Medulla oblongata (tissue), 1 donor: ENCODE measurements around the gene MYO18B.

Source experiments
- DNase-seq: peaks from one replicate; pipeline ENCODE4 v3.0.0-alpha.2; 2015; ENCODE audit errors: extremely low spot score

Gene MYO18B

DNA sequence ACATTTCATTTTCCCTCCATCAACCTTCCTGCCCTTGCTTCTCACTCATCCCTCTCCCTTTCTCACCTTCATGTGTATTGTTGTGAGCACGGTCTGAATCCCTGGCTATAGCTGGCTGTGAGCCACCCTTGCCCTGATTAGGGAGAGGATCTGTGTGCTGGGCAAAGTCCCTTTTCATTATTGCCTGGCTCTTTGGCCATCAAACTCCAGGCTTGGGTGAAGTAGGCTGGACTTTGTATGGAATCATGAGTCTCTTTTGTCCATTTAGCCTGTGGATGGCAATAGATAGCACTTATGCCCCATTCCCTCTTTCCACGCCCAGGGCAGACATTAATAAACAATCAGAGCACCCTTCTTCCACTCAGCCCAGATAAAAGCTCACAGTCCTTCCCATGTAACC lies 6.7 kb downstream of the MYO18B start:
- DNase-seq, result no peak

- DNase-seq, result no peak
These were observed 7.6 kb downstream of the MYO18B start for GRCh38 chr22:25749420-25750169.

DNA sequence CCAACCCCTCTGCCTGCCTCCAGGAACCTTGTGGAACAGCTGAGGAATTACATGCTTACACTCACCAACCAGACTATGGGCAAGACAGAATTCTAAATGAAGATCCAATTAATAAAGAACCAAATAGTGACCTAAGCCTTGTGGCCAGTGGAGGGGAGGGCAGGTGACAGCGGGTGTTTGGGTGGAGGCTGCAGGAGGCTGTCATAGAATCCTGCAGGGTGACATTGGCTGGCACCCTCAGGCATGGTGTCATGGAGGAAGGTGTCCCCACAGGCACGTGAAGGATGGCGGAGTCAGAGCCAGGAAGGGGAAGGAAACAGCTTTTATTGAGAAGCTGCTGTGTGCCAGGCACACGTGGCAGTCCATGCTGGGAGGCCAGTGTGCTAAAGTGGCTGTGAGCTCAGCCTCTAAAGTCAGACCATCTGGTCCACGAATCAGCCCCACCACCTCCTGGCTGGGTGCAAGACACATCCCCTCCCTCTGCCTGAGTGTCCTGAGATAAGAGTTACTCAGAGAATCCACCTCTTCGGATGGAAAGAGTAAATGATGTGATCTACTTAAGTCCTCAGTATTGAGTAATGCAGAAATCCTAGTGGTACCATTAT lies 8.7 kb downstream of the MYO18B start:
- no peak for DNase-seq

GRCh38 chr22:25751174-25751581 lies 9.2 kb downstream of the MYO18B start:
- no peak for DNase-seq

GRCh38 chr22:25752615-25753214 lies 10.7 kb downstream of the MYO18B start:
- DNase-seq, result no peak

GRCh38 chr22:25753252-25753651 lies 11.3 kb downstream of the MYO18B start:
- DNase-seq, result no peak

DNA sequence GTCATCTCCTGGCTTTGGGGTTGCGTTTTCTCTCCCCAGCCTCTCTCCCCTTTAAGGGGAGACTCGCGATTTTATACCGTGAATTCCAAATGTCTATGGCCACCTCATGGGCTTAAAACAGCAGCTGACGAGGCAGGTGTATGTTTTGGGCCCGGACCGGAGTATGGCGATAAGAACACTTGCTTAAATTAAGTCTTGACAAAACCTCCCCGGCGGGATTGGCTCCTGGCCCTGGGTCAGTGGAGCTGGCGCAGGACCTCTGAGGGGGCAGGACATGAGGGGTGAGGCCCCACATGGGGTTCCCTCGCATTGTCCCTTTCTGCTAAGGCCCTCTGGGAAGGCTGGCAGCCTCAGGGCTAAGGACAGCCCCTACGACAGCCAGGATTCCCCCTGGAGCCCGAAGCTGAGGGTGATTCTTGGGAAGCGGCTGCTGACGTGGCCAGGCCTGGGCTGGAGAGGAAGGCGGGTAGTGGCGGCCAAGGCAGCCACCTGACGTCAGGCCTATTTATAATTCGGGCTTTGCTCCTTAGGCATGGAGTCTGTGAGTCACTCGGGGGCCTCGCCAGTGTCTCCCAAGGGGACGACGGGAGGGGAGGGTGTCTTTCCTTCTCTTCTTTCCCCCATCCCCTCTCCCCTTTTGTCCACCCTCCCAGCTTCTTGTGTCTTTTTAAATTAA lies 12.7 kb downstream of the MYO18B start:
- DNase-seq, result no peak

DNA sequence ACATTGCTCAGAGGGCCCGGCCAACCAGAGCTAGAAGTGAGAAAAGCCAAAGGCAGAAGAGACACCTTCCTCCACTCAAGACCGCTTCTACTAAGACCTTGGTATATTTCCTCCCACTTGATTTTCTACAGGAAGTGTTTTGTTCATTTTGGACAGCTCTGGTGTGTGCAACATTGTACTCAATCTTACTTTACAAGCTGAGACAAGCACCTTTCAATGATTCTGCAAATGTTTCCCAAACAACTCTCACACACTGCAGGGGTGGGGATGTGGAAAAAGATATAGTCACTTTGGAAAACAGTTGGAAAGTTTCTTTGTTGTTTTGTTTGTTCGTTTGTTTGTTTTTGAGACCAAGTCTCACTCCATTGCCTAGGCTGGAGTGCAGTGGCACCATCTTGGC lies 15.7 kb downstream of the MYO18B start:
- DNase-seq, result no peak

GRCh38 chr22:25758316-25758715 lies 16.3 kb downstream of the MYO18B start:
- DNase-seq, result no peak

DNA sequence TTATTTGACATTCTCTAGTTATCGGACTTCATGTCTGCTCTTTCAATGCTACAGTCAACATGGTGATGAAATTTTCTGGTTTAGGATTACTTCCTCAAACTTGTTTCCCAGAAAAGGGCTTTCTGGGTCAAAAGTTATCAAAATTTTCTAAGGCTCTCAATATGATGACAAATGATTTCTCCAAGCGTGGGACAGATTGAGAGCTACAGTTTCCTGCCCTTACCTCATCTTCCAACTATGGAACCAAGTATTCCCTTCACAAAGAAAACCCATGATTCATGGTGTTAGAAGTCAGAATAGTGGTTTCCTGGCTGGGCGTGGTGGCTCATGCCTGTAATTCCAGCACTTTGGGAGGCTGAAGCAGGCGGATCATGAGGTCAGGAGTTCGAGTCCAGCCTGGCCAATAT lies 17.8 kb downstream of the MYO18B start:
- DNase-seq, result no peak

GRCh38 chr22:25760294-25760693 lies 18.3 kb downstream of the MYO18B start:
- no peak for DNase-seq

DNA sequence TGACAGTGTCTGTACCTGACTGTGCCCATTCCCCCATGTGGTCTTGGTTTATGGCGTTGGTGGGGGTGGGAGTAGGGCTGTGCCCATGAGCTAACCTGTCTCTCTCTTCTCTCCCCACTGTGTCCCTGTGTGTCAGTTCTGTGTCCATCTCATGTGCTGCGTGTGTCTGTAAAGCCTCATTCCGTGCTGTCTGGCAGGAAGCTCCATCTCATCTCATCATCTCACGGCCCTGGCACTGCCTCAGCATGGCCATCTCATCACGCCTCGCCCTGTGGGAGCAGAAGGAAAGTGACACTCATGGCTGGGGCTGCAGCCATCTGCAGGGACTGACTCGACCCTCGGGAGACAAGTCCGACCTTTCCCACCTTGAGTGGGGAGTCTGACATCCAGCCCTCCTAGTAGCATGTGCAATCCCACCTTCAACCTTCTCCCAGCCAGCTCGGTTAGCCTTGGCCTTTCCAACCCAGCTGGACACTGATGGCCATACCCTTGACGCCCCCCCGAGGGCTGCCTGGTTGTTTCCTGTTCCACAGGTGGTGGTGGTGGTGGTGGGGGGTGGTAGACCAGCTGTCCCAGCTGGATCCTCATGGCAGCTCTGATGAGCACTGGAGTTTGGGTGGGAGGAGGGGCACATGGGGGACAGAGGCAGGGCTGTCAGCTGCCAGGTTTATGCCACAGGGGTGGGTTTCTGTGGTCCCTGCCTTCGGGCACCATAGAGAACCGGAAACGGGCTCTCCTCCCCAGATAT lies 19.0 kb downstream of the MYO18B start:
- no peak for DNase-seq

DNA sequence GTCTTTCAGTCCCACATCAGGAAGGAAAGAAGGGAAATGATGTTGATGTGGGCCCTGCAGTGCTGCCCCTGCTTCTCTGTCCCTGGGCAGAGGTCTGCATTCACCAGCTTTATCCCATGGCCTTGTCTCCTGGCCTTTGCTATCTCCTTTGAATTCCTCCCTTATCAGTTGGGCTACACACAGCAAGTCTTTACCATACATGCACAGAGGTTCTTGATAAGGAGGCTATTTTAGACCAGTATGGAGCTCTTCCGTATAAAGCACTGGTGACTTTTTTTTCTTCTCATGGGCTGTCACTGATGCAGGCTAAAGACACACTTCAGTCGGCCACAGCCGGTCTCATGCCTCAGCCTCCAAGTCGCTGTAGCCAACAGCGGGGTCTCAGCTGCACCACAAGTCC lies 20.2 kb downstream of the MYO18B start:
- DNase-seq, result no peak

- no peak for DNase-seq
These were observed 21.3 kb downstream of the MYO18B start for GRCh38 chr22:25763239-25763777.

DNA sequence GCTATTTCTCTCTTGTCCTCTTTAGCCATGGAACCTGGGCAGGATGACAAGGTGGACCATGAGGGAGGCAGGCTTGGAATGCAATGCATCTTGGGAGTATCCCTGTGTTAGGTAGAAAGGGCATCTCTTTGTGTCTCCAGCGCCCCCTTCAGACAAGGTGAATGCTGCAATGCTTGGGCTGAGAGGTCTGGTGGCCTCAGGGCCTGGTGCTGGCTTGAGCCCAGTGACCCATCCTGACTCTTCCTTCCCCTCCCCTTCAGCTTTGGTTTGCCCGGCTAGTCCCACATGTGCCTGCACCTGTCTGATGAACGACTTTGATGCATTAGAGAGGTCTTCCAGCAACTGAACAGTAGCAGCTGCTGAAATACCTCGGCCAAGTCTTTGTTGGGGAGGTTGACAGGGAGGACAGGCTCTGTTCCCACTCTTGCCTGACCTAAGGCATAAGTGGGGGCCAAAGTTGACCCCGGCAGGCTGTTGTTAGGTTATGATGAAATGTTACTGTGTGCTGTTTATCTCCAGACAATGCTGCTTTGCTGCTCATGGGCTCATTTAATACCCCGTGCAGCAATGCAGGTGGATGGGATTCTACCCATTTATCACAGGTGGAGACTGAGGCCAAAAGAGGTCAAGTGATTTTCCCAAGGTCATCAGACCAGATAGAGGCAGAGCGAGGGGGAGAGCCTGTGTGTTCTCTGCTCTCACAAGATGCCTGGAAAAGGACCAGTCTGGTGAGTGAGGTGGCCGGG lies 22.5 kb downstream of the MYO18B start:
- DNase-seq, result no peak

DNA sequence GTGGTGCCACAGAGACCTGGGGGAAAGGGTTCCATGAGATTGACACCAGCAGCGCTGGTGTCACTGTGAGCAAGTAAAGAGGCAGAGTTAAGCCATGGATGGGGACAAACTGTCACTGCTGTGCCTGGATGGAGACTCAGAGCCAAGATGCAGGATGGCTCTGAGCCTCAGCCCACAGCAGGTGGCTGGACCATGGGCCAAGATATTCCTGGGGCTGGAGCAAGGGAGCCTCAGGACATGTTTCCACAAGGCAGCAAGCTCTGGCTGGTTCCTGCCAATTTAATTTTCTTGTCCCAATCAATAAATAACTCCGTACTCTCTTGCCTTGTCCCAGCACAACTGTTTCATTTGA lies 23.0 kb downstream of the MYO18B start:
- no peak for DNase-seq

GRCh38 chr22:25765801-25766200 lies 23.8 kb downstream of the MYO18B start:
- DNase-seq, result no peak

GRCh38 chr22:25766418-25766817 lies 24.4 kb downstream of the MYO18B start:
- DNase-seq, result no peak

GRCh38 chr22:25770333-25770732 lies 28.3 kb downstream of the MYO18B start:
- no peak for DNase-seq

GRCh38 chr22:25772288-25772687 lies 30.3 kb downstream of the MYO18B start:
- DNase-seq, result no peak

DNA sequence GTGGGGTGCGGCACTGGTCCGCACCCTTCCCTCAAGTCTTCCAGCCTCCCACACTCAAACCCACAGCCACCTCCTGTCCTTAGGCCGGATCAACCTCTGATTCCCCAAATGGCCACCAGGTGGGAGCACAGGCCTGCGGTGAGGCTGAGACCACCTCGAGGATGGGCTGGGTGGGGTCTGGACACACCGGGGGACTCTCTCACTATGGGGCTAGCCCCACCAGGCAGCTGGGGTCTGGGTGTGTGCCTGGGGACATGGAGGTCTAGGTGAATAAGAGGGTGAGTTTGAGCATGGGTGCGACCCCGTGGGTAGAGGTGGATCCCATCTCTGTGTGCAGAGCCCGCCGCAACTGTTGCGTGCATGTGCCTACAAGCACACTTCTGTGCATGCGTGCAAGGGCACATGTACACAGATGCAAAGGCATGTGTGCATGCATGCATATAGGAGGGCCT lies 32.6 kb downstream of the MYO18B start:
- DNase-seq, result no peak
